Tibial artery (tissue), 4 donors: ENCODE results near the gene OLFML2B.

Source experiments
- DNase-seq, 2 donors: peaks; one replicate each; pipeline ENCODE4 v3.0.0-alpha.2; 2019
- H3K27ac ChIP-seq, 2 donors: fragments of 200-600 bp; sonication (generic) in 1 of 2; 1 replicate in 1 of 2; 2 replicates in 1 of 2; pipeline ENCODE4 v1.5.1; 2018 to 2019; ENCODE audit warnings: mild to moderate bottlenecking in 1 of 2
- H3K27me3 ChIP-seq, 2 donors: fragments of 200-600 bp; sonication (generic) in 1 of 2; one replicate each; pipeline versions ENCODE4 v1.5.1 to v1.6.0; 2016 to 2019
- H3K36me3 ChIP-seq, 3 donors: fragments of 200-600 bp; sonication (generic) in 2 of 3; one replicate each; pipeline ENCODE4 v1.5.1; 2016 to 2019; ENCODE audit warnings: mild to moderate bottlenecking in 2 of 3
- H3K4me1 ChIP-seq, 4 donors: fragments of 200-600 bp; sonication (generic) in 2 of 4; 1 replicate in 3 of 4; 2 replicates in 1 of 4; pipeline ENCODE4 v1.5.1; 2016 to 2019
- H3K4me3 ChIP-seq, 2 donors: fragments of 200-600 bp; sonication (generic) in 1 of 2; 1 replicate in 1 of 2; 2 replicates in 1 of 2; pipeline ENCODE4 v1.5.1; 2018 to 2019; ENCODE audit warnings: mild to moderate bottlenecking in 2 of 2
- H3K9me3 ChIP-seq, 3 donors: fragments of 200-600 bp; sonication (generic) in 1 of 3; one replicate each; pipeline ENCODE4 v1.5.1; 2016 to 2019
- CTCF ChIP-seq, 2 experiments: fragments of 200-600 bp in 1 of 2; fragments of 450-650 bp in 1 of 2; IDR thresholded peaks; one replicate each; pipeline ENCODE4 v1.5.1; 2017 to 2019; ENCODE audit warnings: antibody characterized with exemption in 2 of 2, mild to moderate bottlenecking in 1 of 2, moderate library complexity in 1 of 2
- intact Hi-C: fragments of 100-400 bp; cut with DNase I; formaldehyde crosslinking; loops from one replicate; pipeline ENCODE4 v1.15.0; 2023; ENCODE audit warnings: low total_unique reads

Gene OLFML2B

GRCh38 chr1:161989786-161990185, 33.9 kb downstream of the OLFML2B start:
- no peak overlapping the region for H3K27ac ChIP-seq
- no peak overlapping the region for H3K4me3 ChIP-seq
- no peaks in the 10 kb centered on the region for H3K27me3 ChIP-seq
- no peak for TF ChIP-seq CTCF (IDR thresholded peaks at IDR 0.05)
- peaks cover 31 to 58% (median 37%) of the 10 kb centered on the region in 3 donors for H3K36me3 ChIP-seq
- peak in 1 of 2 donors; percentile 7 for DNase-seq
- H3K4me1 ChIP-seq = peaks cover 0 to 12% (median 3%) of the 10 kb centered on the region in 4 donors
- intact Hi-C loops = no loop called here
- peaks cover 0 to 15% (median 2%) of the 10 kb centered on the region in 3 donors for H3K9me3 ChIP-seq

- Histone ChIP-seq H3K36me3 (peaks cover 33 to 64% (median 38%) of the 10 kb centered on the region in 3 donors), H3K4me3 (no peak overlapping the region), H3K27me3 (no peaks in the 10 kb centered on the region), H3K27ac (no peak overlapping the region), H3K9me3 (peaks cover 0 to 15% (median 2%) of the 10 kb centered on the region in 3 donors), H3K4me1 (peaks cover 0 to 6% (median 3%) of the 10 kb centered on the region in 4 donors)
- no peak for TF ChIP-seq CTCF (IDR thresholded peaks at IDR 0.05)
- no peak for DNase-seq
- intact Hi-C loops = no loop called here
Observed at GRCh38 chr1:161989108-161989507, 34.6 kb downstream of the OLFML2B start.

GRCh38 chr1:161988413-161988812, 35.3 kb downstream of the OLFML2B start:
- H3K36me3 ChIP-seq = peaks cover 37 to 64% (median 43%) of the 10 kb centered on the region in 3 donors
- no peak overlapping the region for H3K27ac ChIP-seq
- intact Hi-C loops = no loop called here
- no peaks in the 10 kb centered on the region for H3K27me3 ChIP-seq
- H3K4me3 ChIP-seq = no peak overlapping the region
- TF ChIP-seq CTCF (IDR thresholded peaks at IDR 0.05) = no peak
- peaks cover 0 to 15% (median 2%) of the 10 kb centered on the region in 3 donors for H3K9me3 ChIP-seq
- peaks cover 0 to 6% (median 0%) of the 10 kb centered on the region in 4 donors for H3K4me1 ChIP-seq
- DNase-seq = peak in 1 of 2 donors; percentile 48

- Histone ChIP-seq H3K27ac (no peak overlapping the region), H3K27me3 (no peaks in the 10 kb centered on the region), H3K4me1 (peaks cover 0 to 6% (median 0%) of the 10 kb centered on the region in 4 donors), H3K4me3 (no peak overlapping the region), H3K36me3 (peaks cover 32 to 64% (median 41%) of the 10 kb centered on the region in 3 donors), H3K9me3 (peaks cover 0 to 15% (median 2%) of the 10 kb centered on the region in 3 donors)
- intact Hi-C loops = no loop called here
- no peak for TF ChIP-seq CTCF (IDR thresholded peaks at IDR 0.05)
- peak in 1 of 2 donors; percentile 29 for DNase-seq
Observed at GRCh38 chr1:161987872-161988271, 35.8 kb downstream of the OLFML2B start.

- DNase-seq = peak in 1 of 2 donors; percentile 19
- H3K4me3 ChIP-seq = no peak overlapping the region
- peaks cover 28 to 63% (median 41%) of the 10 kb centered on the region in 3 donors for H3K36me3 ChIP-seq
- intact Hi-C loops = no loop called here
- TF ChIP-seq CTCF (IDR thresholded peaks at IDR 0.05) = no peak
- H3K27ac ChIP-seq = no peak overlapping the region
- no peaks in the 10 kb centered on the region for H3K27me3 ChIP-seq
- H3K9me3 ChIP-seq = peaks cover 0 to 15% (median 2%) of the 10 kb centered on the region in 3 donors
- peaks cover 0 to 9% (median 0%) of the 10 kb centered on the region in 4 donors for H3K4me1 ChIP-seq
Observed at GRCh38 chr1:161987303-161987702, 36.4 kb downstream of the OLFML2B start.
